Sigmoid colon (tissue), 4 donors: Measurements from ENCODE around the gene LILRA2.

ENCODE experiments used
- POLR2A ChIP-seq, 2 donors: fragments of 450-650 bp; IDR thresholded peaks; one replicate each; pipeline ENCODE4 v1.6.1; 2016; ENCODE audit warnings: antibody characterized with exemption in 2 of 2, mild to moderate bottlenecking in 2 of 2, moderate library complexity in 2 of 2
- POLR2AphosphoS5 ChIP-seq, 4 donors: sonication (generic); formaldehyde crosslinking; IDR thresholded peaks; one replicate each; pipeline ENCODE4 v1.6.1; 2017; ENCODE audit warnings: antibody characterized with exemption in 4 of 4

- TF ChIP-seq POLR2AphosphoS5 (IDR thresholded peaks at IDR 0.05) (no peak), POLR2A (IDR thresholded peaks at IDR 0.05) (no peak)
These were observed 461 bp downstream of the LILRA2 start for GRCh38 chr19:54574051-54574450.
